Mucosa of stomach (tissue), 1 donor: ENCODE data around the gene VEPH1.

ENCODE experiments used
- H3K27me3 ChIP-seq: one replicate; pipeline ENCODE4 v1.7.0; 2013; ENCODE audit warnings: mild to moderate bottlenecking, low read length; ENCODE audit not compliant: control insufficient read depth, insufficient read depth
- H3K36me3 ChIP-seq: one replicate; pipeline ENCODE4 v1.7.0; 2013; ENCODE audit warnings: low read length; ENCODE audit not compliant: control insufficient read depth, insufficient read depth
- H3K4me1 ChIP-seq: one replicate; pipeline ENCODE4 v1.7.0; 2013; ENCODE audit warnings: mild to moderate bottlenecking, low read length; ENCODE audit not compliant: control insufficient read depth, insufficient read depth
- H3K4me3 ChIP-seq: one replicate; pipeline ENCODE4 v1.7.0; 2013; ENCODE audit warnings: low read length
- H3K9ac ChIP-seq: one replicate; pipeline ENCODE4 v1.7.0; 2013; ENCODE audit warnings: mild to moderate bottlenecking, low read length, moderate library complexity
- H3K9me3 ChIP-seq: one replicate; pipeline ENCODE4 v1.7.0; 2013; ENCODE audit warnings: mild to moderate bottlenecking, low read length, moderate library complexity; ENCODE audit not compliant: control insufficient read depth
- donor health status: Pancreatic carcinoma.

The VEPH1 gene

GRCh38 chr3:157297328-157297915 is 205.8 kb downstream of the VEPH1 start:
- Histone ChIP-seq H3K4me1 (no peaks in the 10 kb centered on the region), H3K4me3 (no peak overlapping the region), H3K27me3 (no peaks in the 10 kb centered on the region), H3K9me3 (no peaks in the 10 kb centered on the region), H3K36me3 (no peaks in the 10 kb centered on the region), H3K9ac (no peak overlapping the region)

- Histone ChIP-seq H3K9me3 (no peaks in the 10 kb centered on the region), H3K4me1 (no peaks in the 10 kb centered on the region), H3K36me3 (no peaks in the 10 kb centered on the region), H3K9ac (no peak overlapping the region), H3K4me3 (no peak overlapping the region), H3K27me3 (no peaks in the 10 kb centered on the region)
Measured at GRCh38 chr3:157294953-157295352, 208.3 kb downstream of the VEPH1 start.

GRCh38 chr3:157294491-157294890 is 208.7 kb downstream of the VEPH1 start:
- Histone ChIP-seq H3K4me1 (no peaks in the 10 kb centered on the region), H3K27me3 (no peaks in the 10 kb centered on the region), H3K9me3 (no peaks in the 10 kb centered on the region), H3K36me3 (no peaks in the 10 kb centered on the region), H3K9ac (no peak overlapping the region), H3K4me3 (no peak overlapping the region)

GRCh38 chr3:157290766-157291165 is 212.4 kb downstream of the VEPH1 start:
- Histone ChIP-seq H3K9ac (no peak overlapping the region), H3K4me1 (no peaks in the 10 kb centered on the region), H3K27me3 (no peaks in the 10 kb centered on the region), H3K4me3 (no peak overlapping the region), H3K9me3 (no peaks in the 10 kb centered on the region), H3K36me3 (no peaks in the 10 kb centered on the region)

GRCh38 chr3:157285966-157286365 is 217.2 kb downstream of the VEPH1 start:
- no peak overlapping the region for H3K9ac ChIP-seq
- H3K36me3 ChIP-seq = no peaks in the 10 kb centered on the region
- H3K27me3 ChIP-seq = no peaks in the 10 kb centered on the region

GRCh38 chr3:157285141-157285540 is 218.1 kb downstream of the VEPH1 start:
- H3K27me3 ChIP-seq = no peaks in the 10 kb centered on the region
- no peaks in the 10 kb centered on the region for H3K4me1 ChIP-seq
- H3K9ac ChIP-seq = no peak overlapping the region
- no peaks in the 10 kb centered on the region for H3K36me3 ChIP-seq
- H3K4me3 ChIP-seq = no peak overlapping the region
- no peaks in the 10 kb centered on the region for H3K9me3 ChIP-seq

More at GRCh38 chr3:157285966-157286365, 217.2 kb downstream of the VEPH1 start:
- Histone ChIP-seq H3K4me3 (no peak overlapping the region), H3K4me1 (no peaks in the 10 kb centered on the region), H3K9me3 (no peaks in the 10 kb centered on the region)

GRCh38 chr3:157284688-157285087 is 218.5 kb downstream of the VEPH1 start:
- Histone ChIP-seq H3K36me3 (no peaks in the 10 kb centered on the region), H3K4me1 (no peaks in the 10 kb centered on the region), H3K4me3 (no peak overlapping the region), H3K9ac (no peak overlapping the region), H3K27me3 (no peaks in the 10 kb centered on the region), H3K9me3 (no peaks in the 10 kb centered on the region)

- no peaks in the 10 kb centered on the region for H3K36me3 ChIP-seq
- H3K9me3 ChIP-seq = no peaks in the 10 kb centered on the region
- H3K9ac ChIP-seq = no peak overlapping the region
- H3K27me3 ChIP-seq = no peaks in the 10 kb centered on the region
- no peaks in the 10 kb centered on the region for H3K4me1 ChIP-seq
- H3K4me3 ChIP-seq = no peak overlapping the region
Measured at GRCh38 chr3:157282261-157283191, 220.7 kb downstream of the VEPH1 start.

- H3K27me3 ChIP-seq = no peaks in the 10 kb centered on the region
- no peak overlapping the region for H3K4me3 ChIP-seq
- H3K4me1 ChIP-seq = no peaks in the 10 kb centered on the region
- H3K36me3 ChIP-seq = no peaks in the 10 kb centered on the region
- no peaks in the 10 kb centered on the region for H3K9me3 ChIP-seq
- H3K9ac ChIP-seq = no peak overlapping the region
Measured at GRCh38 chr3:157280786-157281185, 222.4 kb downstream of the VEPH1 start.

GRCh38 chr3:157280354-157280753 is 222.9 kb downstream of the VEPH1 start:
- Histone ChIP-seq H3K36me3 (no peaks in the 10 kb centered on the region), H3K9ac (no peak overlapping the region), H3K9me3 (no peaks in the 10 kb centered on the region), H3K4me3 (no peak overlapping the region), H3K27me3 (no peaks in the 10 kb centered on the region), H3K4me1 (no peaks in the 10 kb centered on the region)

GRCh38 chr3:157279237-157279636 is 224.0 kb downstream of the VEPH1 start:
- Histone ChIP-seq H3K9ac (no peak overlapping the region), H3K36me3 (no peaks in the 10 kb centered on the region), H3K4me3 (no peak overlapping the region), H3K4me1 (no peaks in the 10 kb centered on the region), H3K27me3 (no peaks in the 10 kb centered on the region), H3K9me3 (no peaks in the 10 kb centered on the region)

GRCh38 chr3:157276801-157277200 is 226.4 kb downstream of the VEPH1 start:
- no peaks in the 10 kb centered on the region for H3K4me1 ChIP-seq
- H3K27me3 ChIP-seq = no peaks in the 10 kb centered on the region
- H3K4me3 ChIP-seq = no peak overlapping the region
- H3K36me3 ChIP-seq = no peaks in the 10 kb centered on the region
- no peak overlapping the region for H3K9ac ChIP-seq
- H3K9me3 ChIP-seq = no peaks in the 10 kb centered on the region
